Neural cell (in vitro differentiated cells): ENCODE results near the gene NEK4.

Experiments used
- EZH2 ChIP-seq: fragments of 200-600, 300-800 bp; shearing (Covaris generic), sonication (generic); IDR thresholded peaks from 2 replicates; pipeline ENCODE4 v1.6.1; 2014; ENCODE audit warnings: antibody characterized with exemption, low read length, borderline replicate concordance, mild to moderate bottlenecking; ENCODE audit not compliant: insufficient read depth, poor library complexity, severe bottlenecking
- TF ChIP-seq, protein P1 (sequence below): fragments of 450-650 bp; IDR thresholded peaks from 2 replicates; pipeline ENCODE4 v1.5.1; 2014; ENCODE audit warnings: antibody characterized with exemption, mild to moderate bottlenecking, moderate library complexity; ENCODE audit not compliant: poor library complexity, severe bottlenecking
- TF ChIP-seq, protein P2 (sequence below): IDR thresholded peaks from 2 replicates; pipeline ENCODE4 v1.6.1; 2012; ENCODE audit warnings: borderline replicate concordance

DNA sequence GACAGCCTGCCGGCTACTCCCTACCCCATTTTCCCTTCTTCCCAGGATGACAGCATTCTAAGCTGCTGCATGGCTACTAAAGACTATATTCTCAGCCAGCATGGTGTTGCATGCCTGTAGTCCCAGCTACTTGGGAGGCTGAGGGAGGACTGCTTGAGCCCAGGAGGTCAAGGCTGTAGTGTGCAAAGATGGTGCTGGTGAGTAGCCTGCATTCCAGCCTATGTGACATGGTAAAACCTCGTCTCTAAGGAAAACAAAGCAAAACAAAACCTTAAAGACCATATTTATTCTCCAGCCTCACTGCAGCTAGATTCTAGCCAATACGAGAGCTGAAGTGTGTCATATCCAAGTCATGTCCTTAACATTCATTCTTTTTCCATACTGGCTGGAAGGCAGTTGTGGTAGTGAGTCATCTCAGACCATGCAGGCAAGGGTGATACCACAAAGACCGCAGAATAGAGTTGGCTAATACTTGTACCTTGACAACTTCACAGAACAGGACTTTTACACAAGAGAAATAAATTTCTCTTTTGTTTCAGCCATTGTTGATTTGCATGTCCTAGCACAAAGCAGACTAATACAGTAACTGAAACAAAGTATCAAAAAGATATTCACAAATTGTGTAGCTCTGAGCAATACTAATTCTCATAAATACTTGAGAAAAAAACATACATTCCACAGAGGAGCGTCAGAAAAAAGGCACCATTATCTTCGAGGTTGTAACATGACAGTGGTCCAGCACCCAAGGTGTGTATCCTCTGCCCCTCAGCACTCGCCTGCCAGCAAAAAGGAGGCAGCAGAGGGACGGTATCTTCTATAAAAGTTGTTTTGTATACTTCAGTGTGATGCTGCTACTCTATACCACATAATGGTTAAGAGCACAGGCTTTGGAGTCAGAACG, 99.9 kb downstream of the NEK4 start:
- TF ChIP-seq, protein P1, sequence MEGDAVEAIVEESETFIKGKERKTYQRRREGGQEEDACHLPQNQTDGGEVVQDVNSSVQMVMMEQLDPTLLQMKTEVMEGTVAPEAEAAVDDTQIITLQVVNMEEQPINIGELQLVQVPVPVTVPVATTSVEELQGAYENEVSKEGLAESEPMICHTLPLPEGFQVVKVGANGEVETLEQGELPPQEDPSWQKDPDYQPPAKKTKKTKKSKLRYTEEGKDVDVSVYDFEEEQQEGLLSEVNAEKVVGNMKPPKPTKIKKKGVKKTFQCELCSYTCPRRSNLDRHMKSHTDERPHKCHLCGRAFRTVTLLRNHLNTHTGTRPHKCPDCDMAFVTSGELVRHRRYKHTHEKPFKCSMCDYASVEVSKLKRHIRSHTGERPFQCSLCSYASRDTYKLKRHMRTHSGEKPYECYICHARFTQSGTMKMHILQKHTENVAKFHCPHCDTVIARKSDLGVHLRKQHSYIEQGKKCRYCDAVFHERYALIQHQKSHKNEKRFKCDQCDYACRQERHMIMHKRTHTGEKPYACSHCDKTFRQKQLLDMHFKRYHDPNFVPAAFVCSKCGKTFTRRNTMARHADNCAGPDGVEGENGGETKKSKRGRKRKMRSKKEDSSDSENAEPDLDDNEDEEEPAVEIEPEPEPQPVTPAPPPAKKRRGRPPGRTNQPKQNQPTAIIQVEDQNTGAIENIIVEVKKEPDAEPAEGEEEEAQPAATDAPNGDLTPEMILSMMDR: no peak
- TF ChIP-seq, protein P2, sequence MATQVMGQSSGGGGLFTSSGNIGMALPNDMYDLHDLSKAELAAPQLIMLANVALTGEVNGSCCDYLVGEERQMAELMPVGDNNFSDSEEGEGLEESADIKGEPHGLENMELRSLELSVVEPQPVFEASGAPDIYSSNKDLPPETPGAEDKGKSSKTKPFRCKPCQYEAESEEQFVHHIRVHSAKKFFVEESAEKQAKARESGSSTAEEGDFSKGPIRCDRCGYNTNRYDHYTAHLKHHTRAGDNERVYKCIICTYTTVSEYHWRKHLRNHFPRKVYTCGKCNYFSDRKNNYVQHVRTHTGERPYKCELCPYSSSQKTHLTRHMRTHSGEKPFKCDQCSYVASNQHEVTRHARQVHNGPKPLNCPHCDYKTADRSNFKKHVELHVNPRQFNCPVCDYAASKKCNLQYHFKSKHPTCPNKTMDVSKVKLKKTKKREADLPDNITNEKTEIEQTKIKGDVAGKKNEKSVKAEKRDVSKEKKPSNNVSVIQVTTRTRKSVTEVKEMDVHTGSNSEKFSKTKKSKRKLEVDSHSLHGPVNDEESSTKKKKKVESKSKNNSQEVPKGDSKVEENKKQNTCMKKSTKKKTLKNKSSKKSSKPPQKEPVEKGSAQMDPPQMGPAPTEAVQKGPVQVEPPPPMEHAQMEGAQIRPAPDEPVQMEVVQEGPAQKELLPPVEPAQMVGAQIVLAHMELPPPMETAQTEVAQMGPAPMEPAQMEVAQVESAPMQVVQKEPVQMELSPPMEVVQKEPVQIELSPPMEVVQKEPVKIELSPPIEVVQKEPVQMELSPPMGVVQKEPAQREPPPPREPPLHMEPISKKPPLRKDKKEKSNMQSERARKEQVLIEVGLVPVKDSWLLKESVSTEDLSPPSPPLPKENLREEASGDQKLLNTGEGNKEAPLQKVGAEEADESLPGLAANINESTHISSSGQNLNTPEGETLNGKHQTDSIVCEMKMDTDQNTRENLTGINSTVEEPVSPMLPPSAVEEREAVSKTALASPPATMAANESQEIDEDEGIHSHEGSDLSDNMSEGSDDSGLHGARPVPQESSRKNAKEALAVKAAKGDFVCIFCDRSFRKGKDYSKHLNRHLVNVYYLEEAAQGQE: no peak
- TF ChIP-seq EZH2: no peak
